Activated CD4-positive, alpha-beta T cell treated with anti-CD3 and anti-CD28 coated beads for 36 hours (primary cell): ENCODE measurements around the gene ADK. TPM values are rescaled to one million over a fixed set of nuclear protein-coding genes. Genes with fewer than 3 reads are reported as not detected.

Experiments
- ATAC-seq: fragments of 200-7000 bp; cut with Tn5 transposase; one replicate; pipeline ENCODE4 v1.10.0; 2021; ENCODE audit warnings: mild to moderate bottlenecking, moderate library complexity
- CTCF ChIA-PET: fragments of 350-600 bp; sonication (Branson Sonifier 250); formaldehyde crosslinking; loops from one replicate; lab custom pipeline; 2021; ENCODE audit warnings: antibody characterized with exemption; lab: Charles Lee
- POLR2A ChIA-PET: fragments of 350-600 bp; sonication (Branson Sonifier 250); formaldehyde crosslinking; loops from one replicate; lab custom pipeline; 2021; ENCODE audit warnings: antibody characterized with exemption, inconsistent platforms; lab: Charles Lee
- DNase-seq: peaks from one replicate; pipeline ENCODE4 v3.0.0-alpha.2; 2020
- H3K27ac Mint-ChIP-seq: one replicate; pipeline ENCODE4 v1.8.0; 2021; ENCODE audit warnings: mixed read lengths
- H3K27me3 Mint-ChIP-seq: one replicate; pipeline ENCODE4 v1.8.0; 2021; ENCODE audit warnings: mixed read lengths
- H3K36me3 Mint-ChIP-seq: one replicate; pipeline ENCODE4 v1.8.0; 2021; ENCODE audit warnings: low read depth, mixed read lengths
- H3K4me1 Mint-ChIP-seq: one replicate; pipeline ENCODE4 v1.8.0; 2021; ENCODE audit warnings: mixed read lengths
- H3K4me3 Mint-ChIP-seq: one replicate; pipeline ENCODE4 v1.8.0; 2021; ENCODE audit warnings: mild to moderate bottlenecking, moderate library complexity, mixed read lengths
- H3K9me3 Mint-ChIP-seq: one replicate; pipeline ENCODE4 v1.8.0; 2021; ENCODE audit warnings: low read depth, mixed read lengths
- intact Hi-C, 2 experiments: fragments of 100-400 bp; cut with DNase I in 1 of 2; cut with micrococcal nuclease in 1 of 2; formaldehyde crosslinking; loops; one replicate each; pipeline versions ENCODE4 v1.14.2 to v1.15.1; 2022 to 2024; cut with DNase I, micrococcal nuclease
- total RNA-seq, 2 experiments: library from RNA; stranded (reverse); gene quantifications; one replicate each; pipeline ENCODE4 v1.2.3, GENCODE V29; 2021

ADK gene
- total RNA-seq, 2 experiments from 2014 or later: 53.7 to 55.0 TPM

DNA sequence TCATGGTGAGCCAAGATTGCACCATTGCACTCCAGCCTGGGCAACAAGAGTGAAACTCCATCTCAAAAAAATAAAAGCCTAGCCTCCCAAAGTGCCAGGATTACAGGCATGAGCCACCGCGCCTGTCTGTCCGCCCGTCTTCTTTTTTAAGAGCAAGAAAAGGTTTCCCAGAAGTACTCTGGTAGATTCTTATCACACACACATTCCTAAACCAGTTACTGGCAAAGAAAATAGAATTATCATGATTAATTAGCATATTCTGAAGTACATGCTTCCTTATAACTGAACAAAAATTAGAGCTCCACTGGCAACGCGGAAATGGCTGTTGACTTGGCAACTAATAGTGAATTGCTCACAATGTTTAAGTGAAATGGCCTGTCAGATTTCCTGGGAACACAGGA is 87.0 kb downstream of the ADK start:
- ChIA-PET POLR2A (no interaction called here), CTCF (no interaction called here)
- Mint-ChIP-seq H3K4me1 (no peaks in the 10 kb centered on the region), H3K36me3 (peaks cover under 1% of the 10 kb centered on the region), H3K27ac (no peak overlapping the region), H3K27me3 (no peaks in the 10 kb centered on the region), H3K4me3 (no peak overlapping the region), H3K9me3 (no peaks in the 10 kb centered on the region)
- ATAC-seq (no peak), DNase-seq (no peak)
- intact Hi-C loops: loop anchor here in 1 of 2 experiments (10.0 kb wide), 1 partner anchor 113 kb away; no protein-coding TSS in a partner anchor

DNA sequence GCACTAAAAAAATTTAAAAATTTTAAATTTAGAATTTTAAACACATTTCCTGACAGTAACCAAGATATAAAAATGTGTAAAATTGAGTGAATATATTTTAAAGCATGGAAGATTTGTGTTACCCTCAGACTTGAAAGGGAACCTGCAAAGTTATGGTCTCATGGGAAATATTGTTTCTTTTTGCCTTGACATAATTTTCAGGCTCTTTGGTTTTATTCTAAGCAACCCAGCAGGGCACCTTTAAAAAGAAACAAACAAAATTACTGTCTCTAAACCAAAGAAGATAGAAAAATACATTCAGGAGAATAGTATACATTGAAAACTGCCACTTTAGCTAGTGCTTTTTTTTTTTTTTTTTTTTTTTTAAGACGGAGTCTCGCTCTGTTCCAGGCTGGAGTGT is 87.5 kb downstream of the ADK start:
- Mint-ChIP-seq H3K4me1 (no peaks in the 10 kb centered on the region), H3K4me3 (no peak overlapping the region), H3K27me3 (no peaks in the 10 kb centered on the region), H3K9me3 (no peaks in the 10 kb centered on the region), H3K36me3 (peaks cover 3% of the 10 kb centered on the region), H3K27ac (no peak overlapping the region)
- DNase-seq: no peak
- intact Hi-C loops: loop anchor here in 1 of 2 experiments (10.0 kb wide), 1 partner anchor 114 kb away; no protein-coding TSS in a partner anchor
- ChIA-PET CTCF (no interaction called here), POLR2A (no interaction called here)
- no peak for ATAC-seq

- no peak for ATAC-seq
- Mint-ChIP-seq H3K27ac (no peak overlapping the region), H3K27me3 (no peaks in the 10 kb centered on the region), H3K9me3 (no peaks in the 10 kb centered on the region), H3K4me3 (no peak overlapping the region), H3K4me1 (no peaks in the 10 kb centered on the region), H3K36me3 (peaks cover 6% of the 10 kb centered on the region)
- no peak for DNase-seq
- POLR2A ChIA-PET: no interaction called here
- intact Hi-C loops: no loop called here
- CTCF ChIA-PET: interaction anchor here (0.7 to 2.1 kb wide), 6 partner anchors 12 to 993 kb away, joined by 3 to 15 read pairs (median 4); partner anchors contain the start of gene COMTD1
These were observed 92.0 kb downstream of the ADK start for GRCh38 chr10:74243067-74243466.

DNA sequence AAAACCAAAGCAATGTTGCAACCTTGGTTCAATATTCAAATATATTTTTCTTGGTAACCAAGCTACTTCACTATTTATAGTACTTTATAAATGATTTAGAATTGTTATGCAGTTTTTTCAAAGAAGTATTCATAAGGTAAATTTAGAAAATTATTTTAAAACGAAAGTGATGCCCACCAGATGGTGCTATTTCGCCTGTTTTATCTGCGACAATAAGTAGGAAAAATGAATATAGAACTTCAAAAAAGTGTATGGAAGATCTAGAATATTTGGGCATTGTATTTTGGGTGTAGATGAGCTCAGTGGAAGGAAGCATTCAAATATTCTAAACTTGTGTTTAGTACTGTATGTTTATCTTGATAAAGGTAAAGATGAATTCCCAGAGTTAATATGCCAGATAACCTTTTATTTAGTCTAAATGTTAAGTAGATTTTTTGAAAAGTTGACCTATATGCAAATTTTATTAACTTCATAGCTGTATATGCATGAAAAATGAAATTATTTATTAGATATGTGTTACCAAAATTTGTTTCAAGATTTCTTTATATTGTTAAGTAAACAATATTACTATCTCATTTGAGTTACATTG is 93.2 kb downstream of the ADK start:
- Mint-ChIP-seq H3K9me3 (no peaks in the 10 kb centered on the region), H3K27me3 (no peaks in the 10 kb centered on the region), H3K27ac (no peak overlapping the region), H3K36me3 (peaks cover 6% of the 10 kb centered on the region), H3K4me3 (no peak overlapping the region), H3K4me1 (no peaks in the 10 kb centered on the region)
- no peak for ATAC-seq
- intact Hi-C loops: loop anchor here in 1 of 2 experiments (1.0 to 2.0 kb wide), 3 partner anchors 779 to 992 kb away; no protein-coding TSS in a partner anchor
- peak; percentile 35 for DNase-seq
- POLR2A ChIA-PET: no interaction called here
- CTCF ChIA-PET: interaction anchor here (0.6 to 2.1 kb wide), 28 partner anchors 8 to 991 kb away, joined by 3 to 15 read pairs (median 4); partner anchors contain the start of gene COMTD1

DNA sequence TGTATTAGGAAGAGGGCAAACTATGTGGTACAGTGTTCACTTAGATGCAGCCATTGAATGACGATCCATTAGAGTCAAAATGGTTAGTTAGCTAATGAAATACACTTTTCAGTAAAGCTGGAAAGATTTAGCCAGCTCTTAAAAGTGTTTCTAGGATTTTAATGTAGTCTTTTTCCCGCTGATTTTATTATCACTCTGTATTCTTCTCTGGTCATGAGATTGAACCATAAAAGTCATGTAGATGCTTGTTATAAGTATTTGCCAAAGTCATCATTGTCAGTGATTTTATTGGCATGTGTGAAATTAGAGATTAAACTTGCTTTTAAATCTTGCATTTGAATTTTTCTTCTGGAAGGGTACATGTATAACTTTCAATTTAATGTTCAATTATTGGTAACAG is 93.8 kb downstream of the ADK start:
- H3K4me1 Mint-ChIP-seq: no peaks in the 10 kb centered on the region
- DNase-seq: no peak
- no peaks in the 10 kb centered on the region for H3K27me3 Mint-ChIP-seq
- H3K36me3 Mint-ChIP-seq: peaks cover 6% of the 10 kb centered on the region
- intact Hi-C loops: loop anchor here in 1 of 2 experiments (1.0 to 2.0 kb wide), 3 partner anchors 778 to 991 kb away; no protein-coding TSS in a partner anchor
- no peak for ATAC-seq
- no peak overlapping the region for H3K4me3 Mint-ChIP-seq
- ChIA-PET CTCF (interaction anchor here (0.6 to 2.1 kb wide), 18 partner anchors 8 to 991 kb away, joined by 3 to 15 read pairs (median 4); partner anchors contain the start of gene COMTD1), POLR2A (no interaction called here)
- no peaks in the 10 kb centered on the region for H3K9me3 Mint-ChIP-seq
- no peak overlapping the region for H3K27ac Mint-ChIP-seq

DNA sequence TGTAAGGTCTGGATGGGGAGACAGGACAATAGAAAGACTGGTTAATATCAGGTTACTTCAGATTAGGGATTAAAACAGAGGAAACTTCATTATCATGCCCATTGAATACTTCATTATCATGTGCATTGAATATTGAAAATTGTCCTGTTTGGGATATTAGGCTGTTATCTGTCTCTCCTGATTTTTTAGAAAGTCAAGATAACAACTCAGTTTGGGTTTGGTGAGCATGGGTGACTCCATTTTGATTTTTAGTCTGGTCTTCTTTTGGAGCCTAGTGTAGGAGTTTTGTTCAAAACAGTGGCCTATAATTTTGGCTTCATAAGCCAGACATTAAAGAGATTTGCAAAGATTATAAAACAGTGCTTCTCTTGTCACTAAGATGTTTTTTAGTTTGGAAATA is 95.5 kb downstream of the ADK start:
- ChIA-PET CTCF (interaction anchor here (0.7 kb wide), 1 partner anchor 653 kb away, joined by 3 read pairs; no protein-coding TSS in a partner anchor), POLR2A (no interaction called here)
- H3K9me3 Mint-ChIP-seq: no peaks in the 10 kb centered on the region
- no peak overlapping the region for H3K27ac Mint-ChIP-seq
- H3K36me3 Mint-ChIP-seq: peaks cover 6% of the 10 kb centered on the region
- DNase-seq (no peak), ATAC-seq (no peak)
- H3K4me3 Mint-ChIP-seq: no peak overlapping the region
- no peaks in the 10 kb centered on the region for H3K27me3 Mint-ChIP-seq
- intact Hi-C loops: no loop called here
- H3K4me1 Mint-ChIP-seq: no peaks in the 10 kb centered on the region

DNA sequence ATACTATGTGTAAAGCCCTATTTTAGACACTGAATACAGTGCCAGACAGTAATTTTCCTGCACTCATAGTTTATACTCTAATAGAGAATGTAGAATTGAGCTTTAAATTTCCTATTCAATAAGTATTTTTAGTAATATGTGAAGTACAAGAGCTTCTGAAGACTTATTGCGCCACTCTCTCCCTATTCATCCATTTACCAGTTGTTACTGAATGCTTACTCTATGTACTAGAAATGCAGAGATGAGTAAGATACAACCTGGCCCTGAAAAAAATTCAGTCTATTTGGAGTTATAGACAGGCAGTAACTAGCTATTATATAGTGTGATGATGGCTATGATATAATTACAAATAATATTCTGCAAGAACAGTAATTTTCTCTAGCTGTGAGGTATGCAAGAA is 98.8 kb downstream of the ADK start:
- ATAC-seq (no peak), DNase-seq (no peak)
- H3K36me3 Mint-ChIP-seq: peaks cover 2% of the 10 kb centered on the region
- H3K4me3 Mint-ChIP-seq: no peak overlapping the region
- no peaks in the 10 kb centered on the region for H3K27me3 Mint-ChIP-seq
- ChIA-PET CTCF (interaction anchor here (1.0 kb wide), 1 partner anchor 36 kb away, joined by 3 read pairs; no protein-coding TSS in a partner anchor), POLR2A (no interaction called here)
- intact Hi-C loops: no loop called here
- no peaks in the 10 kb centered on the region for H3K4me1 Mint-ChIP-seq
- H3K9me3 Mint-ChIP-seq: no peaks in the 10 kb centered on the region
- no peak overlapping the region for H3K27ac Mint-ChIP-seq

GRCh38 chr10:74255214-74255613 is 104.2 kb downstream of the ADK start:
- H3K9me3 Mint-ChIP-seq: no peaks in the 10 kb centered on the region
- no peaks in the 10 kb centered on the region for H3K36me3 Mint-ChIP-seq
- H3K27me3 Mint-ChIP-seq: no peaks in the 10 kb centered on the region
- ATAC-seq (no peak), DNase-seq (no peak)
- ChIA-PET POLR2A (no interaction called here), CTCF (interaction anchor here (2.4 kb wide), 1 partner anchor 11 kb away, joined by 15 read pairs; no protein-coding TSS in a partner anchor)
- no peak overlapping the region for H3K4me3 Mint-ChIP-seq
- peaks cover 15% of the 10 kb centered on the region for H3K4me1 Mint-ChIP-seq
- intact Hi-C loops: no loop called here
- H3K27ac Mint-ChIP-seq: no peak overlapping the region

GRCh38 chr10:74255888-74256357 is 104.9 kb downstream of the ADK start:
- no peak overlapping the region for H3K4me3 Mint-ChIP-seq
- CTCF ChIA-PET: interaction anchor here (2.4 kb wide), 1 partner anchor 12 kb away, joined by 15 read pairs; no protein-coding TSS in a partner anchor

DNA sequence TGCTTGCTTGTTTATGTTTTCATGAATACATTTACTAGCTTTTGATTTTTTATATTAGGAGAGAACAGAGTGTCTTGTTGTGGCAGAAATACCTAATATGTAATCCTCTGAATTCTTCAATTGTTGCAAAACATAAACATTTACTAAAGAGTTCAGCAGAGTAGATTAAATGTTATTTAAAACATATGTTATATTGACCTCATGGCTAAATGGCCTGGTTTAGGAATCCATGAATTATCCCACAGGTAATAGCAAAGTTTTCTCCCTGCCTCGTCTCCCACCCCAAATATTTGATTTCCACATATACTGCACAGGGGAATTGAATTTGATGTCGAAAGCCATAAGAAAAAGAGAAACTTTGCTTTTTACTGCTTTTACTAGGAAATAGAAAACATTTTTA is 111.8 kb downstream of the ADK start:
- ATAC-seq (no peak), DNase-seq (no peak)
- POLR2A ChIA-PET: no interaction called here
- Mint-ChIP-seq H3K4me3 (no peak overlapping the region), H3K27me3 (no peaks in the 10 kb centered on the region), H3K27ac (no peak overlapping the region), H3K9me3 (no peaks in the 10 kb centered on the region), H3K36me3 (peaks cover 4% of the 10 kb centered on the region), H3K4me1 (peaks cover 17% of the 10 kb centered on the region)
- CTCF ChIA-PET: interaction anchor here (0.6 to 0.7 kb wide), 2 partner anchors 263 to 781 kb away, joined by 3 read pairs; no protein-coding TSS in a partner anchor
- intact Hi-C loops: loop anchor here (5.0 to 10.0 kb wide), 2 partner anchors 474 to 562 kb away; partner anchors contain the start of gene KAT6B (in 1 of the 2)

More at GRCh38 chr10:74255888-74256357, 104.9 kb downstream of the ADK start:
- POLR2A ChIA-PET: no interaction called here
- peaks cover 15% of the 10 kb centered on the region for H3K4me1 Mint-ChIP-seq
- no peak for ATAC-seq
- no peaks in the 10 kb centered on the region for H3K9me3 Mint-ChIP-seq
- no peak overlapping the region for H3K27ac Mint-ChIP-seq
- DNase-seq: no peak
- H3K36me3 Mint-ChIP-seq: no peaks in the 10 kb centered on the region
- intact Hi-C loops: no loop called here
- H3K27me3 Mint-ChIP-seq: no peaks in the 10 kb centered on the region

- intact Hi-C loops: loop anchor here (5.0 to 10.0 kb wide), 2 partner anchors 473 to 561 kb away; partner anchors contain the start of gene KAT6B (in 1 of the 2)
- peaks cover 17% of the 10 kb centered on the region for H3K4me1 Mint-ChIP-seq
- H3K36me3 Mint-ChIP-seq: peaks cover 4% of the 10 kb centered on the region
- DNase-seq (peak; percentile 18), ATAC-seq (no peak)
- no peak overlapping the region for H3K27ac Mint-ChIP-seq
- no peak overlapping the region for H3K4me3 Mint-ChIP-seq
- ChIA-PET CTCF (no interaction called here), POLR2A (no interaction called here)
- H3K27me3 Mint-ChIP-seq: no peaks in the 10 kb centered on the region
- H3K9me3 Mint-ChIP-seq: no peaks in the 10 kb centered on the region
These were observed 113.0 kb downstream of the ADK start for GRCh38 chr10:74263996-74264395.
